Limb (tissue), 2 donors: Measurements from ENCODE around the gene NSUN4.

Experiments
- DNase-seq, 2 donors: peaks; one replicate each; pipeline ENCODE4 v3.0.0-alpha.2; 2016; ENCODE audit errors: extremely low spot score in 2 of 2

Gene NSUN4

DNA sequence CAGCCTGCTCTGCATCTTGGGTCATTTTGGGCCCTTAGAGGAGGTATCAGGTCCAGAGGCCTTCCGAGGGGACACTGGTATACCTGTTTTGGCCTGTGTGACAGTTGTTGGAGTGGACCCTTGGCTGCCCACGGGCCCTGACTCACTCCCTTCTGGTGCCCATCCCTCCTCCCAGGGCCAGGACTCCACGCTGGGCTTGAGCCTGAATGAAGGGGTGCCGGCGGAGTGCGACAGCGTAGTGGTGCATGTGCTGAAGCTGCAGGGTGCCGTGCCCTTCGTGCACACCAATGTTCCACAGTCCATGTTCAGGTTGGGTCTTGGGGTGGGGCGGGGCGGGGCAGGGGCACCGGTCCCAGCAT, 64.6 kb downstream of the NSUN4 start:
- no peak for DNase-seq

DNA sequence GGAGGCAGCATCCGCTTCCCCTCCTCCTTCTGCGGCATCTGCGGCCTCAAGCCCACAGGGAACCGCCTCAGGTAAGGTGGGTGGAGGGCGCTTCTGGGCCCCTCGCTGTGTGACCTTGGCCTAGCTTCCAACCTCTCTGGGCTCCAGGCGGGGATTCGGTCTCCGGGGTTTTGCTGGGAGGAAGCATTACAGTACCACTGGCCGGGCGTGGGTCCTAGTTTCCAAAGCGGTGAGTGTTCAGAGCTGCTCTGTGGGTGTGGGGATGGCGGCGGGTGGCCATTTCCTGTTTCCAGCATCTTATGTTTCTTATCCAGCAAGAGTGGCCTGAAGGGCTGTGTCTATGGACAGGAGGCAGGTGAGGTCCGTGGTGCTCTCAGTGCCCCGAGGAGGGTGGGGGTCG, 65.1 kb downstream of the NSUN4 start:
- DNase-seq = no peak

DNA sequence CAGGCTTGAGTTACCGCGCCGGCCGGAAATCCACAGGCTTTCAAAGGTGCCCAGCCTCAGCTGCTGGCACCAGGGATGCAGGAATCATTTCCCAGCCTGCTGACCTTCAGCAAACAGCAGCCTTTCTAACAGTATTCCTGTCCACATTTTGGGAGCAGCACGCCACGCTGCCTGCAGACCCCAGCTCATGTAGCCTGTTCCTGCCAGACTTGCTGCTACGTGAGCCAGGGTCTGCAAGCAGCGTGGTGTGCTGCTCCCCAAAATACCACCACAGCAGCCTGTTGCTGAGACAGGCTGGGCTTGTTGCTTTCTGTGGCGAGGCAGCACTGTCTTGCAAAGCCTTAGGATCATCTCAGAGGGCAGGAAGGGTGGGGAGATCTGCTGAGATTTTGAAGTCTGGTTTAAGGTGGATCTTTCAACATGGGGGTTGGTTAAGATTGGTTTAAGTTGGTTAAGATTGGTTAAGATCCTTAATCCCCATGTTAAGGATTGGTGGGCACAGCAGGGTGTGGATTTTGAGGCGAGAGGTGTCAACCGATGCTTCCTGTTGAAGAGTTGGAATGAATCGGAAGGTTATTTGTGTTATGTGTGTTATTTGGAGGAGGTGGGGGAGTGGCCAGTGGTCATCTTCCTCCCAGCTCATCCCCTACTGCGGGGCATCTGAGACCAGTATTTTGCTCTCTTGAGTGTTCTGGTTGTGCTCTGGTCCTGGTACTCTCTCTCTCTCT, 66.4 kb downstream of the NSUN4 start:
- peak; percentile 26 to 63 for DNase-seq

DNA sequence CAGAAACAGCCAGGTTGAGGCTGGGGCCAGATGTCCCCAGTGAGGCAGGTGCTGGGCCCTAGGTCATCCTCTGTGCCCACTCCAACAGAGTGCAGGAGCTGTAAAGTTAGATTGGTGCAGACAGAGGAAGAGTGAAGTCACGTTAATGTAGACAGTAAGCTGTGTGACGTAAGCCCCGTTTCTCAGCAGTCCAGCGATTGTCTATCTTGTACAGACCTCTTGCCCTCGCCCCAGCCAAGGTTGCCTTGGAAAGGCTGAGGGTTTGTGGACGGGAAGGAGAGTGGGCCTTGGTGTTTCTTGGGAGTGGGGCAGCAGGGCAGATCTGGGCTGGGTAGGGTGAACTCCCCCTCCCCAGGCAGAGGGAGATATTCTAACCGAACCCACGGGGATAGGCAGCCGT, 67.0 kb downstream of the NSUN4 start:
- DNase-seq = no peak

DNA sequence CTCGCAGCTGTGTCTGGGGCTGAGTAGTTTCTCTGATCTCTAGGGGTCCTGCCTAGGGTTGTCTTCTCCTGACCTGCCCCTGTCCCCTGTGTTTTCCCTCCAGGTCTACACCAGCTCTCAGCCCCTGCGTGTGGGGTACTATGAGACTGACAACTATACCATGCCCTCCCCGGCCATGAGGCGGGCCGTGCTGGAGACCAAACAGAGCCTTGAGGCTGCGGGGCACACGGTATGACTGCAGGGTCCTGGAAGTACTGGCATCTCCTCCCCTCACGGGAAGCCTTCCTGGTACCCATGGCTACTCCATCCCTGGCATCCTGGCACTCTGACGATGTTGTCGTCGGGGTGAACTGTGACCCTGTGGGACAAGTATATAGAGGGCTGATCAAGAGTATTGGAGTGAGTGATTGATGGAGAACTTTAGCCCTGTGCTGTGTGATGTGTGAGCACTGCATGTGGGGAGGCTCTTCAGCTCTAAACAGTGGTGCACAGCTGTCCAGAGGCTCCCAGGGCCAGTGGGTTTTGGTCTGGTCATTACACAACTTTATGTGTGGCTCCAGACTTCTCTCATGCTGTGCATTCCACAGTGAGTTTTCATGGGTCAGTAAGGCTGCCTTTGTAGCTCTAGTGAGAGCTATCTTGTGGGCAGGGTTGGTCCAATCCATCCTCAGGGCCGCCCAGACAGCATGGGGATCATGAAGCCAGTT, 67.9 kb downstream of the NSUN4 start:
- no peak for DNase-seq

DNA sequence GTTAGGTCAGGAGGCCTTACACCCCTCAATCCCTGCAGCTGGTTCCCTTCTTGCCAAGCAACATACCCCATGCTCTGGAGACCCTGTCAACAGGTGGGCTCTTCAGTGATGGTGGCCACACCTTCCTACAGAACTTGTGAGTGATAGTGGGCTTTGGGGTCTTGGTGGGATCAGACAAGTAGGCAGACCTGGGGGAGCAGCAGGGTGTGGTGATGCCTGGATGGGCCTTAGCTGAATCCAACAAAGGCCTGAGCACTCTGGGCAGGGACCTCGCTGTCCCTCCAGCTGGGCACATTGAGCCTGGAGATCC, 68.4 kb downstream of the NSUN4 start:
- no peak for DNase-seq

DNA sequence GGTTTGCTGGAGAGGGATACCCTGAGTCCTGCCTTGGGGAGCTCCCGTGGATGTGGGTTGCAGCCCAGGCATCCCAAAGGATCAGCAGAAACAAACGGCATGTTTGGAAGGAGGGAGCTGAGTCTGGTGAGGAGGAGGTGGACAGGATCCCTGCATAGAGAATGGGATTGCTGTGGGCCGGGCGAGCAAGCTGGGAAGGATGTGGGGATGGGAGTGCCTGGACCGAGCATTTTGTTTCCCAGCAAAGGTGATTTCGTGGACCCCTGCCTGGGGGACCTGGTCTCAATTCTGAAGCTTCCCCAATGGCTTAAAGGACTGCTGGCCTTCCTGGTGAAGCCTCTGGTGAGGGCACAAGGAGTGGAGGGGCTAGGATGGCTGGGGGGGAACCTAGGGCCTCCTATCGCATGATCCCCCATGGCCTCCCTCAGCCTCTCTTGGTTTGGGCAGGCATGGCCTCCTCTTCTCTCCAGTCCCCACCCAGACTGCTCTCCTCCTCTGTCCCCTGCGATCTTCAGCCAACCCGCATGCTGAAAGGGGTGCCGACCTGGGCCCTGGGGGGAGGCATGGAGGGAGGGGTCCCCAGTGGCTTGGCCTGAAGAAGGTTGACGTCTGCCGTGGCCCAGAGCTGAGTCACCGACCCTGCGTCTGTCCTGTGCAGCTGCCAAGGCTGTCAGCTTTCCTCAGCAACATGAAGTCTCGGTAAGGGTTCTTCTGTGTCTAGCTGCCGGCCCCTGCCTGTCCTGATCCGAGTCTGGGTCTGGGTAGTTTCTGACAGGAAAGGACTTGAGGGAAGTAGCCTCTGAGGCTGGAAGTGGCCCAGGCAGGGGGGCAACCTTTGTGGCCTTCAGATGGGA, 69.8 kb downstream of the NSUN4 start:
- no peak for DNase-seq

DNA sequence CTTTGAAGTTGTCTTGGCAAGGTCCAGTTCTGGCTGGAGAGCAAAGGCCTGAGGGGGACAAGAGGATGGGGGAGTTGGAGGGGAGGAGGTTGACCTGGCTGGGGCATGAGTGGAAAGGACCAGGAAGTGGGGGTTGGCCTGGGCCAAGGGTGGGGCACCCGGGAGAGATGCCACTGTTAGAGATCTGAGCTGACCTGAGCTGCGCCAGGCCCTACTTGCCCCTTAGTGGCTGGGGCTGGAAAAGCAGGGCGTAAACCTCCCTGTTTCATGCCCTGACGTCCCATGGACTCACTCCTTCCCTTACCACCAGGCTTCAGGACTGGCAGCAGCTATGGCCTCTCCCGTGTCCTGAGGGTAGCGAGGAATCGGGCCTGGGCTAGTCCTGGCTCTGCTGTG, 70.4 kb downstream of the NSUN4 start:
- DNase-seq = no peak
